Loucy (cell line): ENCODE measurements around the gene MEX3B.

Experiments used
- H2AFZ ChIP-seq: fragments of 200-600 bp; sonication (generic); 2 replicates; pipeline ENCODE4 v1.6.0; 2016; ENCODE audit warnings: antibody characterized with exemption, mild to moderate bottlenecking, low read length, moderate library complexity
- H3F3A ChIP-seq: fragments of 200-600 bp; 2 replicates; pipeline ENCODE4 v1.6.0; 2016; ENCODE audit warnings: antibody characterized with exemption, low read depth, mild to moderate bottlenecking
- H3K27me3 ChIP-seq: fragments of 200-600 bp; sonication (generic); 2 replicates; pipeline ENCODE4 v1.6.1; 2014; ENCODE audit warnings: low read length, mild to moderate bottlenecking; ENCODE audit not compliant: insufficient read depth, poor library complexity, severe bottlenecking
- H3K36me3 ChIP-seq: fragments of 200-600 bp; sonication (generic); 2 replicates; pipeline ENCODE4 v1.6.1; 2016; ENCODE audit warnings: low read length; ENCODE audit not compliant: insufficient read depth
- H3K4me1 ChIP-seq: fragments of 200-600 bp; sonication (generic); 2 replicates; pipeline ENCODE4 v1.5.1; 2014; ENCODE audit warnings: low read length, mild to moderate bottlenecking; ENCODE audit not compliant: insufficient read depth, poor library complexity, severe bottlenecking
- H3K4me2 ChIP-seq: fragments of 200-600 bp; sonication (generic); 2 replicates; pipeline ENCODE4 v1.6.0; 2014; ENCODE audit warnings: antibody characterized with exemption, low read length, low read depth, mild to moderate bottlenecking; ENCODE audit not compliant: poor library complexity, severe bottlenecking
- H3K4me3 ChIP-seq: fragments of 200-600 bp; sonication (generic); 2 replicates; pipeline ENCODE4 v1.5.1; 2014; ENCODE audit warnings: low read length, mild to moderate bottlenecking, mixed read lengths; ENCODE audit not compliant: poor library complexity, severe bottlenecking
- H3K79me2 ChIP-seq: fragments of 200-600 bp; sonication (generic); 2 replicates; pipeline ENCODE4 v1.6.1; 2014; ENCODE audit warnings: low read length; ENCODE audit not compliant: insufficient read depth
- H3K9ac ChIP-seq: fragments of 200-600 bp; sonication (generic); 2 replicates; pipeline ENCODE4 v1.6.0; 2014; ENCODE audit warnings: mild to moderate bottlenecking, low read depth, low read length, moderate library complexity; ENCODE audit not compliant: poor library complexity, severe bottlenecking
- H3K9me2 ChIP-seq: fragments of 200-600 bp; sonication (generic); replicated peaks from 2 replicates; pipeline ENCODE4 v1.6.1; 2016; ENCODE audit warnings: low read depth, low read length, mixed read lengths
- H3K9me3 ChIP-seq: fragments of 200-600 bp; sonication (generic); 2 replicates; pipeline ENCODE4 v1.6.1; 2014; ENCODE audit warnings: mild to moderate bottlenecking, antibody characterized with exemption, low read length, low read depth; ENCODE audit not compliant: insufficient read depth
- H4K20me1 ChIP-seq: fragments of 200-600 bp; sonication (generic); 2 replicates; pipeline ENCODE4 v1.6.0; 2014; ENCODE audit warnings: antibody characterized with exemption, low read length, mild to moderate bottlenecking; ENCODE audit not compliant: insufficient read depth, poor library complexity, severe bottlenecking
- CTCF ChIP-seq: fragments of 200-600 bp; sonication (generic); conservative IDR thresholded peaks from 2 replicates; pipeline ENCODE4 v1.5.1; 2014; ENCODE audit warnings: mild to moderate bottlenecking, antibody characterized with exemption, low read length
- EZH2phosphoT487 ChIP-seq: fragments of 200-600 bp; IDR thresholded peaks from 2 replicates; pipeline ENCODE4 v1.6.1; 2018; ENCODE audit warnings: antibody characterized with exemption, mild to moderate bottlenecking, moderate library complexity, borderline replicate concordance

The MEX3B gene

GRCh38 chr15:82080774-82081173, 35.0 kb upstream of the MEX3B start:
- Histone ChIP-seq H3K4me1 (no peaks in the 10 kb centered on the region), H2AFZ (no peak overlapping the region), H3K9me3 (no peaks in the 10 kb centered on the region), H3K9ac (no peak overlapping the region), H3K4me3 (no peak overlapping the region), H3K9me2 (no peaks in the 10 kb centered on the region), H3K4me2 (no peak overlapping the region), H3F3A (no peaks in the 10 kb centered on the region), H4K20me1 (no peaks in the 10 kb centered on the region), H3K27me3 (no peaks in the 10 kb centered on the region), H3K79me2 (no peaks in the 10 kb centered on the region), H3K36me3 (no peaks in the 10 kb centered on the region)
- TF ChIP-seq CTCF: no peak
- no peak for TF ChIP-seq EZH2phosphoT487

GRCh38 chr15:82079736-82080135, 33.9 kb upstream of the MEX3B start:
- no peak for TF ChIP-seq CTCF
- no peak for TF ChIP-seq EZH2phosphoT487
- no peak overlapping the region for H3K9ac ChIP-seq
- H3K4me2 ChIP-seq: no peak overlapping the region
- no peaks in the 10 kb centered on the region for H3K9me2 ChIP-seq
- no peaks in the 10 kb centered on the region for H3K27me3 ChIP-seq
- no peak overlapping the region for H3K4me3 ChIP-seq
- no peaks in the 10 kb centered on the region for H3F3A ChIP-seq
- H3K4me1 ChIP-seq: no peaks in the 10 kb centered on the region
- no peak overlapping the region for H2AFZ ChIP-seq
- H4K20me1 ChIP-seq: no peaks in the 10 kb centered on the region
- no peaks in the 10 kb centered on the region for H3K79me2 ChIP-seq
- no peaks in the 10 kb centered on the region for H3K9me3 ChIP-seq
- H3K36me3 ChIP-seq: no peaks in the 10 kb centered on the region

- Histone ChIP-seq H3K4me3 (no peak overlapping the region), H3K27me3 (peaks cover 4% of the 10 kb centered on the region), H3F3A (no peaks in the 10 kb centered on the region), H3K4me2 (no peak overlapping the region), H3K9me2 (no peaks in the 10 kb centered on the region), H3K9me3 (peaks cover 9% of the 10 kb centered on the region; the same call in 1 of the 2 replicates), H3K79me2 (no peaks in the 10 kb centered on the region), H3K9ac (no peak overlapping the region), H3K4me1 (no peaks in the 10 kb centered on the region), H4K20me1 (no peaks in the 10 kb centered on the region), H2AFZ (no peak overlapping the region), H3K36me3 (no peaks in the 10 kb centered on the region)
- no peak for TF ChIP-seq CTCF
- TF ChIP-seq EZH2phosphoT487: no peak
Observed at GRCh38 chr15:82074610-82075009, 28.8 kb upstream of the MEX3B start.
